Fibroblast of lung (primary cell): ENCODE data around the gene TMCC1.

Source experiments
- EZH2 ChIP-seq: IDR thresholded peaks from 2 replicates; pipeline ENCODE4 v1.5.1; 2012; ENCODE audit warnings: low read length, control low read depth, mild to moderate bottlenecking; ENCODE audit errors: missing control alignments
- TF ChIP-seq, protein P1 (sequence below), 2 donors: IDR thresholded peaks in 1 of 2; conservative IDR thresholded peaks in 1 of 2; 1 replicate in 1 of 2; 2 replicates in 1 of 2; pipeline ENCODE4 v1.5.1; 2011 to 2012; ENCODE audit warnings: low read length in 2 of 2, control low read depth in 1 of 2, inconsistent platforms in 1 of 2, low read depth in 1 of 2, mild to moderate bottlenecking in 1 of 2

DNA sequence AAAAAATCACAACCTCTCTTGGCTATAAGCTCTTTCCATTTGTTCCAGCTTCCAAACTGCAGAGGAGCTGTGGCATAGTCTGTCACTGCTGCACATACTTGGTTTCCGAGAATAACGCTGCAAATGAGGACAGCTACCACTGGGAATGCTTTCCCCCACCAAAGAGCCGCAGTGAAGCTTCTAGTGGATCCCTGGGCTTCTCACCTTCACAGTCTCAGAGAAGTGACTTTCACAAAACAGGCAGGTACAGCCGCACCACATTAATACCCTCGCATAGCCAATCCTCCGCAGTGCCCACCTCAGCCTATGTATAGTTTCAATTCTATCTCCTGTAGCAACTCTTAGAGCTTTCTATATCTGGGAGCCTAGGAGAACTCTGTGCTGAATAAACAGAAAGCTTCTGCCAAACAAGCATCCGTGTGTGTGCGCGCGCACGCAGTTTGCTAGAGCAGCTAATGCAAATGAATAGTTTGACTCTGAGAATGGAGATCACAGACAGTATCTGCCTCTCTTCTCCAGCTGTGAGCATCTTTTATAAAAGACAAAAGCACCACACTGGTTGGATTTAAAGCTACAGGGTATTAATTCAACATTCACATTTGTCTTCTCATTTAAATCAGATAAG is 205.1 kb downstream of the TMCC1 start:
- TF ChIP-seq, protein P1, sequence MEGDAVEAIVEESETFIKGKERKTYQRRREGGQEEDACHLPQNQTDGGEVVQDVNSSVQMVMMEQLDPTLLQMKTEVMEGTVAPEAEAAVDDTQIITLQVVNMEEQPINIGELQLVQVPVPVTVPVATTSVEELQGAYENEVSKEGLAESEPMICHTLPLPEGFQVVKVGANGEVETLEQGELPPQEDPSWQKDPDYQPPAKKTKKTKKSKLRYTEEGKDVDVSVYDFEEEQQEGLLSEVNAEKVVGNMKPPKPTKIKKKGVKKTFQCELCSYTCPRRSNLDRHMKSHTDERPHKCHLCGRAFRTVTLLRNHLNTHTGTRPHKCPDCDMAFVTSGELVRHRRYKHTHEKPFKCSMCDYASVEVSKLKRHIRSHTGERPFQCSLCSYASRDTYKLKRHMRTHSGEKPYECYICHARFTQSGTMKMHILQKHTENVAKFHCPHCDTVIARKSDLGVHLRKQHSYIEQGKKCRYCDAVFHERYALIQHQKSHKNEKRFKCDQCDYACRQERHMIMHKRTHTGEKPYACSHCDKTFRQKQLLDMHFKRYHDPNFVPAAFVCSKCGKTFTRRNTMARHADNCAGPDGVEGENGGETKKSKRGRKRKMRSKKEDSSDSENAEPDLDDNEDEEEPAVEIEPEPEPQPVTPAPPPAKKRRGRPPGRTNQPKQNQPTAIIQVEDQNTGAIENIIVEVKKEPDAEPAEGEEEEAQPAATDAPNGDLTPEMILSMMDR (conservative IDR thresholded peaks at IDR 0.05 in 1 of 2, IDR thresholded peaks at IDR 0.05 in 1 of 2; ENCODE audit: low read depth in 1 of 2, low read length in 2 of 2): peak in 1 of 2 donors; percentile 2
- TF ChIP-seq EZH2: no peak
